GM20000 (cell line): Measurements from ENCODE around the gene TREM1.

Source experiments
- DNase-seq: peaks from one replicate; pipeline ENCODE4 v3.0.0; 2012; ENCODE audit warnings: low spot score
- TF ChIP-seq, protein P1 (sequence below): IDR thresholded peaks from 2 replicates; pipeline ENCODE4 v1.5.1; 2012; ENCODE audit warnings: mild to moderate bottlenecking, control low read depth; ENCODE audit errors: extremely low read depth, missing control alignments

TREM1 gene

GRCh38 chr6:41291717-41292116 is 5.2 kb upstream of the TREM1 start:
- TF ChIP-seq, protein P1, sequence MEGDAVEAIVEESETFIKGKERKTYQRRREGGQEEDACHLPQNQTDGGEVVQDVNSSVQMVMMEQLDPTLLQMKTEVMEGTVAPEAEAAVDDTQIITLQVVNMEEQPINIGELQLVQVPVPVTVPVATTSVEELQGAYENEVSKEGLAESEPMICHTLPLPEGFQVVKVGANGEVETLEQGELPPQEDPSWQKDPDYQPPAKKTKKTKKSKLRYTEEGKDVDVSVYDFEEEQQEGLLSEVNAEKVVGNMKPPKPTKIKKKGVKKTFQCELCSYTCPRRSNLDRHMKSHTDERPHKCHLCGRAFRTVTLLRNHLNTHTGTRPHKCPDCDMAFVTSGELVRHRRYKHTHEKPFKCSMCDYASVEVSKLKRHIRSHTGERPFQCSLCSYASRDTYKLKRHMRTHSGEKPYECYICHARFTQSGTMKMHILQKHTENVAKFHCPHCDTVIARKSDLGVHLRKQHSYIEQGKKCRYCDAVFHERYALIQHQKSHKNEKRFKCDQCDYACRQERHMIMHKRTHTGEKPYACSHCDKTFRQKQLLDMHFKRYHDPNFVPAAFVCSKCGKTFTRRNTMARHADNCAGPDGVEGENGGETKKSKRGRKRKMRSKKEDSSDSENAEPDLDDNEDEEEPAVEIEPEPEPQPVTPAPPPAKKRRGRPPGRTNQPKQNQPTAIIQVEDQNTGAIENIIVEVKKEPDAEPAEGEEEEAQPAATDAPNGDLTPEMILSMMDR, result no peak
- no peak for DNase-seq

DNA sequence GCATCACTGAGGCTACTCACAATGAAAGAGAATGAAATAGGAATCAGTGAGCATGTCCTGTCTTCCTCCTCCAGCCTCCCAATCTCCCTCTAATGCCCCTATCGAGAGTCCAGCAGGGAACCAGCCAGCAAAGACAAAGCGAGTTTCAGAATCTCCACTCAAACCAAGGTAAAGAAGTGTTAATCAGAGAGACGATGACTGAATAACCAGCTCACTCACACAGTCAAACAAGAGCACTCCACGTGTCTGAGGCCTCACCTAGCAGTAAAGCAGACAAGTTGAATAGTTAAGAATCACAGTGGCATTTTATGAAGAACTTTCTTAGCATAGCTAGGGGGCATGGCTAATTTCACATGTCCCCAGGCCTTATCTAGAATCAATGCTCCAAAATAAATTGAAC is 3.3 kb upstream of the TREM1 start:
- no peak for DNase-seq
- TF ChIP-seq, protein P1, result no peak

- TF ChIP-seq, protein P1, result no peak
- DNase-seq, result no peak
Measured at GRCh38 chr6:41288754-41289129, 2.3 kb upstream of the TREM1 start.

- TF ChIP-seq, protein P1, result no peak
- peak; percentile 40 for DNase-seq
Measured at GRCh38 chr6:41288030-41288753, 1.7 kb upstream of the TREM1 start.

- TF ChIP-seq, protein P1, result no peak
- DNase-seq, result peak; percentile 1
Measured at GRCh38 chr6:41284726-41285125, 1.8 kb downstream of the TREM1 start.

DNA sequence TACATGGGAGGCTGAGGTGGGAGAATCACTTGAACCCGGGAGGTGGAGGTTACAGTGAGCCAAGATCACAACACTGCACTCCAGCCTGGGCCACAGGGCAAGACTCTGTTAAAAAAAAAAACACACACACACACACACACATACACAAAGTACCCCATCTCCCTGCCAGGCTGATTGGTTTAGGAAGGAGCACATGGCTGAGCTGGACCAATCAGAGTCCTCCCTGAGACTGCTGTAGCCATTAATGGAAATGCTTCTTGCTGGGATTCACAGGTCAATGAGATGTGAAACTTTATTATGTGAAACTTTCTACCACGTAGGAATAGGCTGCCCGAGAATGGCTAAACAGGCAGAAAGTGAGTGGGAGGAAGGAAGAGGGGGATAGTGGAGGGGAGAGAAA is 2.9 kb downstream of the TREM1 start:
- TF ChIP-seq, protein P1, result no peak
- DNase-seq, result peak; percentile 6

DNA sequence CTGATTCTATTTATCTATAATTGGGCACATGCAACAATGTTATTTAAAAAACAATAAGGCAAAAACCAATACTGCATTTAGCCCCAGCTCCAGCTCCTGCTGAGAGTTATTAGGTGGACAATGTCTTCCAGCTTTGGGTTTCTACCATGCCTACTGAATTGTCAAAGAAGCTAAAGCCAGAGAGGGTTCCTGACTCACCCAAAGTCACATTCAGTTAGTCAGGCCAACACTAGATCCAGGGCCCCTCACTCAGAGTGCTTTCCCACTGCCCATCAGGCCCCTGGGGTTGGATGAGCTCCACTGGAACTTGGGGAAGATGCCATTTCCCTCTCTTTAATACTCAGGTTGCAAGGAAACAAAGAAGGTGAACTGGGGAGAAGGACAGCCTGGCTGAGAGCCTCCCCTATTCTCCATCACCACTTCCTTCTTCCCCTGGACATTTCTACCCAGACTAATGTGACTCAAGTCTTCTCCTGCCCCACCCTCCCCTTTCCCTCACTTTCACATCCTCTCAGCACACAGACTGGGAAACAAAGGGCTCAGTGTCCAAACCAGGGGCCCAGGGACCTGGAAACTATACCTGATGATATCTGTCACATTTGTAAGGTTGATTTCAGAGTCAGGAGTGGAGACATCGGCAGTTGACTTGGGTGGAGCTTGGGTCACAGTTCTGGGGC is 6.0 kb downstream of the TREM1 start:
- TF ChIP-seq, protein P1, result no peak
- DNase-seq, result no peak
